ENCODE results near the gene ING5.

ING5 gene

GRCh38 chr2:241762933-241763369, 61.1 kb downstream of the ING5 start:
- H3K9me3 ChIP-seq (ENCODE audit: control insufficient read depth, low read length) = no peaks in the 10 kb centered on the region
- no peaks in the 10 kb centered on the region for H3K4me1 ChIP-seq (ENCODE audit: control insufficient read depth, insufficient read depth, low read length, poor library complexity, severe bottlenecking)
- H3K4me3 ChIP-seq (ENCODE audit: extremely low read depth, insufficient read depth, low read length, poor library complexity, severe bottlenecking) = no peak overlapping the region
- 100% methylated on average over 1 to 2 of the region's 13 CpGs for whole genome bisulfite sequencing, 2 experiments (ENCODE audit: insufficient coverage in 2 of 2)
- no peaks in the 10 kb centered on the region for H3K36me3 ChIP-seq (ENCODE audit: control insufficient read depth, insufficient read depth, low read length)
- H3K27ac ChIP-seq (ENCODE audit: low read depth, low read length, severe bottlenecking) = no peak overlapping the region

- H3K4me3 ChIP-seq (ENCODE audit: extremely low read depth, insufficient read depth, low read length, poor library complexity, severe bottlenecking) = no peak overlapping the region
- H3K4me1 ChIP-seq (ENCODE audit: control insufficient read depth, insufficient read depth, low read length, poor library complexity, severe bottlenecking) = no peaks in the 10 kb centered on the region
- H3K9me3 ChIP-seq (ENCODE audit: control insufficient read depth, low read length) = no peaks in the 10 kb centered on the region
- 93 to 97% methylated on average over 8 to 12 of the region's 20 CpGs for WGBS, 2 experiments (ENCODE audit: insufficient coverage in 2 of 2)
- no peak overlapping the region for H3K27ac ChIP-seq (ENCODE audit: low read depth, low read length, severe bottlenecking)
- no peaks in the 10 kb centered on the region for H3K36me3 ChIP-seq (ENCODE audit: control insufficient read depth, insufficient read depth, low read length)
Observed at GRCh38 chr2:241763551-241764274, 61.9 kb downstream of the ING5 start.

- H3K9me3 ChIP-seq (ENCODE audit: control insufficient read depth, low read length) = no peaks in the 10 kb centered on the region
- no peaks in the 10 kb centered on the region for H3K4me1 ChIP-seq (ENCODE audit: control insufficient read depth, insufficient read depth, low read length, poor library complexity, severe bottlenecking)
- no peaks in the 10 kb centered on the region for H3K36me3 ChIP-seq (ENCODE audit: control insufficient read depth, insufficient read depth, low read length)
- peak overlapping the region; percentile 16 for H3K27ac ChIP-seq (ENCODE audit: low read depth, low read length, severe bottlenecking)
- WGBS, 2 experiments (ENCODE audit: insufficient coverage in 2 of 2) = 71 to 74% methylated on average over 23 to 26 of the region's 27 CpGs
- no peak overlapping the region for H3K4me3 ChIP-seq (ENCODE audit: extremely low read depth, insufficient read depth, low read length, poor library complexity, severe bottlenecking)
Observed at GRCh38 chr2:241764275-241765241, 62.7 kb downstream of the ING5 start.

- Histone ChIP-seq H3K27ac (ENCODE audit: low read depth, low read length, severe bottlenecking) (no peak overlapping the region), H3K4me3 (ENCODE audit: extremely low read depth, insufficient read depth, low read length, poor library complexity, severe bottlenecking) (no peak overlapping the region), H3K4me1 (ENCODE audit: control insufficient read depth, insufficient read depth, low read length, poor library complexity, severe bottlenecking) (no peaks in the 10 kb centered on the region), H3K36me3 (ENCODE audit: control insufficient read depth, insufficient read depth, low read length) (no peaks in the 10 kb centered on the region), H3K9me3 (ENCODE audit: control insufficient read depth, low read length) (no peaks in the 10 kb centered on the region)
- WGBS, 2 experiments (ENCODE audit: insufficient coverage in 2 of 2) = 94 to 95% methylated on average over 35 to 36 of the region's 37 CpGs
Observed at GRCh38 chr2:241767464-241768250, 65.8 kb downstream of the ING5 start.

- no peaks in the 10 kb centered on the region for H3K9me3 ChIP-seq (ENCODE audit: control insufficient read depth, low read length)
- WGBS, 2 experiments (ENCODE audit: insufficient coverage in 2 of 2) = 94 to 95% methylated on average over 23 to 27 of the region's 29 CpGs
- H3K36me3 ChIP-seq (ENCODE audit: control insufficient read depth, insufficient read depth, low read length) = no peaks in the 10 kb centered on the region
- no peak overlapping the region for H3K4me3 ChIP-seq (ENCODE audit: extremely low read depth, insufficient read depth, low read length, poor library complexity, severe bottlenecking)
- H3K27ac ChIP-seq (ENCODE audit: low read depth, low read length, severe bottlenecking) = no peak overlapping the region
- no peaks in the 10 kb centered on the region for H3K4me1 ChIP-seq (ENCODE audit: control insufficient read depth, insufficient read depth, low read length, poor library complexity, severe bottlenecking)
Observed at GRCh38 chr2:241768251-241768711, 66.4 kb downstream of the ING5 start.

- Histone ChIP-seq H3K27ac (ENCODE audit: low read depth, low read length, severe bottlenecking) (no peak overlapping the region), H3K36me3 (ENCODE audit: control insufficient read depth, insufficient read depth, low read length) (no peaks in the 10 kb centered on the region), H3K4me3 (ENCODE audit: extremely low read depth, insufficient read depth, low read length, poor library complexity, severe bottlenecking) (no peak overlapping the region), H3K9me3 (ENCODE audit: control insufficient read depth, low read length) (no peaks in the 10 kb centered on the region), H3K4me1 (ENCODE audit: control insufficient read depth, insufficient read depth, low read length, poor library complexity, severe bottlenecking) (no peaks in the 10 kb centered on the region)
- WGBS, 2 experiments (ENCODE audit: insufficient coverage in 2 of 2) = 94 to 97% methylated on average over 9 to 11 of the region's 11 CpGs
Observed at GRCh38 chr2:241768850-241769249, 67.0 kb downstream of the ING5 start.

- WGBS, 2 experiments (ENCODE audit: insufficient coverage in 2 of 2) = 95% methylated on average over 13 of the region's 13 CpGs
- H3K4me3 ChIP-seq (ENCODE audit: extremely low read depth, insufficient read depth, low read length, poor library complexity, severe bottlenecking) = no peak overlapping the region
- H3K4me1 ChIP-seq (ENCODE audit: control insufficient read depth, insufficient read depth, low read length, poor library complexity, severe bottlenecking) = no peaks in the 10 kb centered on the region
- no peaks in the 10 kb centered on the region for H3K36me3 ChIP-seq (ENCODE audit: control insufficient read depth, insufficient read depth, low read length)
- no peak overlapping the region for H3K27ac ChIP-seq (ENCODE audit: low read depth, low read length, severe bottlenecking)
- no peaks in the 10 kb centered on the region for H3K9me3 ChIP-seq (ENCODE audit: control insufficient read depth, low read length)
Observed at GRCh38 chr2:241769819-241770184, 68.0 kb downstream of the ING5 start.

GRCh38 chr2:241770185-241770935, 68.5 kb downstream of the ING5 start:
- no peaks in the 10 kb centered on the region for H3K9me3 ChIP-seq (ENCODE audit: control insufficient read depth, low read length)
- H3K36me3 ChIP-seq (ENCODE audit: control insufficient read depth, insufficient read depth, low read length) = no peaks in the 10 kb centered on the region
- 87 to 88% methylated on average over 24 to 26 of the region's 27 CpGs for WGBS, 2 experiments (ENCODE audit: insufficient coverage in 2 of 2)
- H3K4me1 ChIP-seq (ENCODE audit: control insufficient read depth, insufficient read depth, low read length, poor library complexity, severe bottlenecking) = no peaks in the 10 kb centered on the region
- peak overlapping the region; percentile 29 for H3K27ac ChIP-seq (ENCODE audit: low read depth, low read length, severe bottlenecking)
- H3K4me3 ChIP-seq (ENCODE audit: extremely low read depth, insufficient read depth, low read length, poor library complexity, severe bottlenecking) = no peak overlapping the region

- H3K27ac ChIP-seq (ENCODE audit: low read depth, low read length, severe bottlenecking) = no peak overlapping the region
- H3K9me3 ChIP-seq (ENCODE audit: control insufficient read depth, low read length) = no peaks in the 10 kb centered on the region
- no peaks in the 10 kb centered on the region for H3K4me1 ChIP-seq (ENCODE audit: control insufficient read depth, insufficient read depth, low read length, poor library complexity, severe bottlenecking)
- no peaks in the 10 kb centered on the region for H3K36me3 ChIP-seq (ENCODE audit: control insufficient read depth, insufficient read depth, low read length)
- no peak overlapping the region for H3K4me3 ChIP-seq (ENCODE audit: extremely low read depth, insufficient read depth, low read length, poor library complexity, severe bottlenecking)
- 97 to 98% methylated on average over 12 of the region's 12 CpGs for WGBS, 2 experiments (ENCODE audit: insufficient coverage in 2 of 2)
Observed at GRCh38 chr2:241770936-241771285, 69.1 kb downstream of the ING5 start.

Data from mesodermal cell (in vitro differentiated cells).